Measurements from ENCODE around the gene MMP24OS.

The MMP24OS gene

GRCh38 chr20:35305682-35306556 lies 28.0 kb upstream of the MMP24OS start:
- DNase-seq: no peak

GRCh38 chr20:35304956-35305355 lies 27.0 kb upstream of the MMP24OS start:
- DNase-seq: no peak

- DNase-seq: peak; percentile 90
Measured at GRCh38 chr20:35303735-35304491, 26.0 kb upstream of the MMP24OS start.

- DNase-seq: no peak
Measured at GRCh38 chr20:35303382-35303734, 25.4 kb upstream of the MMP24OS start.

GRCh38 chr20:35302421-35303335 lies 24.8 kb upstream of the MMP24OS start:
- DNase-seq: no peak

- DNase-seq: no peak
Measured at GRCh38 chr20:35301426-35301825, 23.5 kb upstream of the MMP24OS start.

- DNase-seq: no peak
Measured at GRCh38 chr20:35300469-35301262, 22.7 kb upstream of the MMP24OS start.

GRCh38 chr20:35299780-35300179 lies 21.9 kb upstream of the MMP24OS start:
- DNase-seq: no peak

GRCh38 chr20:35298264-35298663 lies 20.3 kb upstream of the MMP24OS start:
- no peak for DNase-seq

- no peak for DNase-seq
Measured at GRCh38 chr20:35297740-35298139, 19.8 kb upstream of the MMP24OS start.

GRCh38 chr20:35297155-35297554 lies 19.2 kb upstream of the MMP24OS start:
- no peak for DNase-seq

GRCh38 chr20:35296101-35296554 lies 18.2 kb upstream of the MMP24OS start:
- no peak for DNase-seq

- DNase-seq: no peak
Measured at GRCh38 chr20:35295674-35296073, 17.8 kb upstream of the MMP24OS start.

- DNase-seq: no peak
Measured at GRCh38 chr20:35295058-35295457, 17.1 kb upstream of the MMP24OS start.

GRCh38 chr20:35294293-35294685 lies 16.4 kb upstream of the MMP24OS start:
- no peak for DNase-seq

GRCh38 chr20:35293303-35294292 lies 15.7 kb upstream of the MMP24OS start:
- no peak for DNase-seq

GRCh38 chr20:35292504-35293285 lies 14.8 kb upstream of the MMP24OS start:
- no peak for DNase-seq

- DNase-seq: no peak
Measured at GRCh38 chr20:35291654-35292503, 14.0 kb upstream of the MMP24OS start, which contains the start of gene FAM83C. FAM83C (minus strand) TSS chr20:35292425; CDS start chr20:35292304, 121 bp downstream.

- DNase-seq: no peak
Measured at GRCh38 chr20:35290887-35291417, 13.0 kb upstream of the MMP24OS start.
